H1 (cell line): Measurements from ENCODE around the gene MIXL1. TPM values are rescaled to one million over a fixed set of nuclear protein-coding genes. Genes with fewer than 3 reads are reported as not detected.

Experiments used
- ATF3 ChIP-seq: IDR thresholded peaks from 2 replicates; pipeline ENCODE4 v1.6.1; 2011; ENCODE audit warnings: low read depth, mild to moderate bottlenecking, low read length; ENCODE audit not compliant: insufficient read depth
- BRCA1 ChIP-seq: IDR thresholded peaks from 2 replicates; pipeline ENCODE4 v1.6.1; 2012; ENCODE audit warnings: low read depth, low read length, improper control_type of control experiment
- CHD7 ChIP-seq: fragments of 300-600 bp; sonication (generic); IDR thresholded peaks from 2 replicates; pipeline ENCODE4 v1.7.1; 2012; ENCODE audit warnings: low read length, moderate library complexity, mild to moderate bottlenecking, inconsistent platforms; ENCODE audit not compliant: insufficient replicate concordance
- E2F6 ChIP-seq: IDR thresholded peaks from 2 replicates; pipeline ENCODE4 v1.6.1; 2012; ENCODE audit warnings: inconsistent platforms
- HDAC6 ChIP-seq: IDR thresholded peaks from one replicate; pipeline ENCODE4 v1.7.1; 2012; ENCODE audit warnings: low read depth, mild to moderate bottlenecking, inconsistent platforms, low read length, moderate library complexity
- MAFK ChIP-seq: IDR thresholded peaks from 2 replicates; pipeline ENCODE4 v1.6.1; 2012; ENCODE audit warnings: low read depth, mild to moderate bottlenecking, improper control_type of control experiment, low read length
- POU5F1 ChIP-seq: IDR thresholded peaks from 2 replicates; pipeline ENCODE4 v1.6.1; 2011; ENCODE audit warnings: low read depth, mild to moderate bottlenecking, low read length, moderate library complexity
- USF2 ChIP-seq: IDR thresholded peaks from 2 replicates; pipeline ENCODE4 v1.6.1; 2011; ENCODE audit warnings: low read length, improper control_type of control experiment
- polyA plus RNA-seq, 7 experiments: library from polyadenylated mRNA; depleted of rRNA in 3 of 7; stranded (reverse) in 5 of 7; unstranded in 2 of 7; fragments of >200 nt in 5 of 7; fragments of 200-250 nt in 2 of 7; gene quantifications; 1 replicate in 5 of 7; 2 replicates in 1 of 7; 4 replicates in 1 of 7; pipeline versions ENCODE4 v1.2.1 to v1.2.3, GENCODE V29; 2011 to 2013; ENCODE audit warnings: missing spikeins in 2 of 7, mixed read lengths in 2 of 7
- total RNA-seq: library from RNA; stranded (reverse); fragmentation: NEBNext Ultra II Directional; extraction: Animal tissue kit (Norgen Biotek cat#: 25700); gene quantifications from 2 replicates; pipeline ENCODE4 v1.2.1, GENCODE V29; 2021

The MIXL1 gene
- total and polyA plus RNA-seq, 2 of the 8 experiments (the other 6 are each of a cell fraction or from before 2014, with no cell fraction given), result 1.5 to 1.8 TPM

- TF ChIP-seq CHD7, result no peak
- no peak for TF ChIP-seq POU5F1
- no peak for TF ChIP-seq HDAC6
- no peak for TF ChIP-seq E2F6
- no peak for TF ChIP-seq BRCA1
- TF ChIP-seq USF2, result no peak
- TF ChIP-seq ATF3, result no peak
- no peak for TF ChIP-seq MAFK
Observed at GRCh38 chr1:226203240-226203639, 20.2 kb upstream of the MIXL1 start (continued).
